Activated naive CD4-positive, alpha-beta T cell treated with anti-CD3 and anti-CD28 coated beads, Interleukin-2, amount 10 ng/mL, durations not matched to agents 7 days and 5 days (primary cell): ENCODE results near the gene CHD5.
A peak's percentile ranks its signal among the peaks of the same experiment; 100 is the strongest.

Experiments
- CTCF ChIA-PET: fragments of 350-600 bp; sonication (Branson Sonifier 250); formaldehyde crosslinking; loops from one replicate; lab custom pipeline; 2021; ENCODE audit warnings: antibody characterized with exemption; lab: Charles Lee
- DNase-seq: peaks from one replicate; pipeline ENCODE4 v3.0.0-alpha.2; 2020
- H3K27ac Mint-ChIP-seq: one replicate; pipeline ENCODE4 v1.8.0; 2021; ENCODE audit warnings: mild to moderate bottlenecking, moderate library complexity, mixed read lengths
- H3K27me3 Mint-ChIP-seq: one replicate; pipeline ENCODE4 v1.8.0; 2021; ENCODE audit warnings: mild to moderate bottlenecking, mixed read lengths
- H3K36me3 Mint-ChIP-seq: one replicate; pipeline ENCODE4 v1.8.0; 2021; ENCODE audit warnings: mixed read lengths
- H3K4me1 Mint-ChIP-seq: one replicate; pipeline ENCODE4 v1.8.0; 2021; ENCODE audit warnings: mixed read lengths
- H3K4me3 Mint-ChIP-seq: one replicate; pipeline ENCODE4 v1.8.0; 2021; ENCODE audit warnings: mild to moderate bottlenecking, moderate library complexity, mixed read lengths
- H3K9me3 Mint-ChIP-seq: one replicate; pipeline ENCODE4 v1.8.0; 2021; ENCODE audit warnings: mixed read lengths

Gene CHD5

DNA sequence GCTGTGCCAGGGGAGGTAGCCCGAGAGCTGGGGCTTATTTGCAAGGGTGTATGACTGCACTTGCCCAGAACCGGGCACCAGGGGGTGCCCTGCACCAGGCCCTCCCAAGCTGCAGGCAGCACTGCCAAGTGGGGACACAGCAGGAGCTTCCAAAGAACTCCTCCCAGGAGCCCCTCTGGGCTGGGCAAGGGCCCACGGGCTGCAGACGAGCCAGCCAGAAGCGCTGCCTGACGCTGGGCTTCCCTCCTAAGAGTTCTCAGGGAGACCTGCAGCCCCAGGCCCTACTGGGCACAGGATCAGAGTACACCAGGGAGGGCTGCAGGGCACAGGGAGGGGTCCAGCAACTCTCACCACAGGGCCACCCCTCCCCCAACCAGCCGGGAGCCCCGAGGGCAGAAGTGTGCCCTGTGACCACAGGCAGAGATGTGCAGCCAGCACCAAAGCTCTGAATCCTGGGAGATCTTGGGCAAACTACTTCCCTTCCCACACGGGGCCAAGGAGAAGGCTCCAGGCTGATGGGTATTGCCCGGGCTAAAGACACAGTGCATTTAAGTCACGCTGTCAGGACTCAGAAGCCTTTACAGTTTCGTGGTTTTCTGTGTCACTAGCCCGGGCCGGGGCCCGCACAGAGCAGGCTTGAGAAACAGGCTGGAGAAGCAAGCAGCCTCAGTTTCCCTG is 71.0 kb downstream of the CHD5 start:
- Mint-ChIP-seq H3K27ac (no peak overlapping the region), H3K36me3 (no peaks in the 10 kb centered on the region), H3K27me3 (peaks cover 46% of the 10 kb centered on the region), H3K9me3 (peaks cover 4% of the 10 kb centered on the region), H3K4me3 (no peak overlapping the region), H3K4me1 (no peaks in the 10 kb centered on the region)
- peak; percentile 55 for DNase-seq
- CTCF ChIA-PET: interaction anchor here (0.5 to 1.6 kb wide), 3 partner anchors 134 to 411 kb away, joined by 3 to 6 read pairs (median 3); no protein-coding TSS in a partner anchor

DNA sequence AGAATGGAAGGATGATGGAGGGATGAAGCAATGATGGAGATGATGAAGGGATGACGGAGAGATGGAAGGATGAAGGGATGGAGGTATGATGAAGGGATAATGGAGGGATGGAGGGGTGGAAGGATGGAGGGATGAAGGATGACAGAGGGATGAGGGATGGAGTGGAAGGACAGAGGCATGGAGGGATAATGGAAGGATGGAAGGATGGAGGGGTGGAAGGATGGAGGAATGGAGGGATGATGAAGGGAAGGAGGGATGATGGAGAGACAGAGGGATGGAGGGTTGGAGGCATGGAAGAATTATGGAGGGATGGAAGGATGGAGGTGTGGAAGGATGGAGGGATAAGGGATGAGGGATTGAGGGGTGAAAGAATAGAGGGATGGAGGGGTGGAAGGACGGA is 71.6 kb downstream of the CHD5 start:
- Mint-ChIP-seq H3K27ac (no peak overlapping the region), H3K36me3 (no peaks in the 10 kb centered on the region), H3K9me3 (peaks cover 4% of the 10 kb centered on the region), H3K27me3 (peaks cover 45% of the 10 kb centered on the region), H3K4me3 (no peak overlapping the region), H3K4me1 (no peaks in the 10 kb centered on the region)
- CTCF ChIA-PET: interaction anchor here (1.4 to 1.6 kb wide), 2 partner anchors 134 to 137 kb away, joined by 3 to 6 read pairs; no protein-coding TSS in a partner anchor
- no peak for DNase-seq

DNA sequence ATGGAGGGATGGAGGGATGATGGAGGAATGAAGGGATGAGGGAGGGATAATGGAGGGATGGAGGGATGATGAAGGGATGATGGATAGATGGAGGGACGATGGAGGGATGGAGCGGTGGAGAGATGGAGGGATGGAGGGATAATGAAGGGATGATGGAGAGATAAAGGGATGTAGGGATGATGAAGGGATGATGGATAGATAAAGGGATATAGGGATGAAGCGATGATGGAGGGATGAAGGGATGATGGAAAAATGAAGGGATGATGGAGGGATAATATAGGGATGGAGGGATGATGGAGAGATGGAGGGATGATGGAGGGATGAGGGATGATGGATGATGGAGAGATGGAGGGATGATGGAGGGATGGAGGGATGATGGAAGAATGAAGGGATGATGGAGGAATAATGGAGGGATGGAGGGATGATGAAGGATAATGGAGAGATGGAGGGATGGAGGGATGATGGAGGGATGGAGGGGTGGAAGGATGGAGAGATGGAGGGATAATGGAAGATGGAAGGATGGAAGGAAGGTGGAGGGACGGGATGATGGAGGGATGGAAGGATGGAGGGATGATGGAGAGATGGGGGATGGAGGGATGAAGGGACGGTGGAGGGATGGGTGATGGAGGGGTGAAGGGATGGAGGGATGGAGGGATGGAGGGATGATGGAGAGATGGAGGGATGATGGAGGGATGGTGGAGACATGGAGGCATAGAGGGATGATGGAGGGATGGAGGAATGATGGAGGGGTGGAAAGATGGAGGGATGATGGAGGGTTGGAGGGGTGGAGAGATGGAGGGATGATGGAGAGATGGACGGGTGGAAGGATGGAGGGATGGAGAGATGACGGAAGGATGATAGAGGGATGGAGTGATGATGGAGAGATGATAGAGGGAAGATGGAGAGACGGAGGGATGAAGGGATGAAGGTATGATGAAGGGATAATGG is 72.4 kb downstream of the CHD5 start:
- no peaks in the 10 kb centered on the region for H3K4me1 Mint-ChIP-seq
- CTCF ChIA-PET: no interaction called here
- no peaks in the 10 kb centered on the region for H3K36me3 Mint-ChIP-seq
- peaks cover 39% of the 10 kb centered on the region for H3K27me3 Mint-ChIP-seq
- no peak for DNase-seq
- H3K9me3 Mint-ChIP-seq: peaks cover 4% of the 10 kb centered on the region
- H3K4me3 Mint-ChIP-seq: no peak overlapping the region
- no peak overlapping the region for H3K27ac Mint-ChIP-seq

DNA sequence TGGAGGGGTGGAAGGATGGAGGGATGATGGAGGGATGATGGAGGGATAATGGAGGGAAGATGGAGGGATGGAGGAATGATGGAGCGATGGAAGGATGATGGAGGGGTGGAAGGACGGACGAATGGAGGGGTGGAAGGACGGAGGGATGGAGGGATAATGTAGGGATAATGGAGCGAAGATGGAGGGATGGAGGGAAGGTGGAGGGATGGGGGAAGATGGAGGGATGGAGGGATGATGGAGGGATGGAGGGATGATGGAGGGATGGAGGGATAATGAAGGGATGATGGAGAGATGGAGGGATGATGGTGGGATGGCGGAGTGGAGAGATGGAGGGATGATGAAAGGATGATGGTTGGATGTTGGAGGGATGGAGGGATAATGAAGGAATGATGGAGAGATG is 73.1 kb downstream of the CHD5 start:
- Mint-ChIP-seq H3K27ac (no peak overlapping the region), H3K4me1 (no peaks in the 10 kb centered on the region), H3K36me3 (no peaks in the 10 kb centered on the region), H3K4me3 (no peak overlapping the region), H3K27me3 (peaks cover 36% of the 10 kb centered on the region), H3K9me3 (peaks cover 4% of the 10 kb centered on the region)
- CTCF ChIA-PET: no interaction called here
- DNase-seq: no peak

DNA sequence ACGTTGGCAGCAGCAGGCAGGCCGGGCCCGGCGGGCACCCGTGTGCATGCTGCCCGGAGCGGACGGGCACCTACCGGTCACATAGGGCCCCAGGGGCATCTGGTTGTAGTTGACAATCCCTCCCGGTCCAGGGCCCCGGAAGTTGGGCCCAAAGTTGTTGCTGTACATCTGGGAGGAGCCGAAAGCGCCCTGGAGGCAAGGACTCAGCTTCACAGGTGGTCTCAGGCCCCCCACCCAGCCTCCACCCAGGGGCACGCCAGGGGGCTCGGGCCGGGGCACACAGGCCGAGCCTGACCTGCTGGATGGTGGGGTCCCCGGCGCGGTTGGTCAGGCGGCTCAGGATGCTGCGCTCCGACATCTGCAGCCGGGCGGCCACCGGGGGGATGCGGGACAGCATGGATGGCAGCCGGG is 73.8 kb downstream of the CHD5 start:
- CTCF ChIA-PET: no interaction called here
- peaks cover 4% of the 10 kb centered on the region for H3K9me3 Mint-ChIP-seq
- no peaks in the 10 kb centered on the region for H3K36me3 Mint-ChIP-seq
- H3K27me3 Mint-ChIP-seq: peaks cover 30% of the 10 kb centered on the region
- DNase-seq: no peak
- H3K27ac Mint-ChIP-seq: no peak overlapping the region
- no peaks in the 10 kb centered on the region for H3K4me1 Mint-ChIP-seq
- H3K4me3 Mint-ChIP-seq: no peak overlapping the region

DNA sequence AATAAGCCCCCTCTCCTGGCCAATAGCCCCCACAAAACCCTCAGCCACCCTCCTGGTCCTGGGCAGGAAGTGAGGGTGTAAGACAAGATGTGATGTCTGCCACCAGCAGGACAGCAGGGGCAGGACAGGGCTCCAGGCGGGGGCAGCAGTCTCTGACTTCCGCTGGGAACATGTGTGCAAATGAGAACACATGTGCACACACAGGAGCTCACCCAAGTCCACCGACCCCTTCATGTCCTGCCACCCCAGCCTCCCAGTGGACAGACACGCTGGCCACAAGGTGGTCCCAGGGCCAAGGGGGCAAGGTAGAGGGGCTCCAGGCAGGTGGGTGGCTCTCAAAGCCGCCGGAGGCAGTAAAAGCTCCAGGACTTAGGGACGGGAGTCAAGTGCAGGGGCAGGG is 74.4 kb downstream of the CHD5 start:
- no peak overlapping the region for H3K4me3 Mint-ChIP-seq
- no peak overlapping the region for H3K27ac Mint-ChIP-seq
- peaks cover 32% of the 10 kb centered on the region for H3K27me3 Mint-ChIP-seq
- no peak for DNase-seq
- no peaks in the 10 kb centered on the region for H3K36me3 Mint-ChIP-seq
- CTCF ChIA-PET: no interaction called here
- H3K9me3 Mint-ChIP-seq: peaks cover 4% of the 10 kb centered on the region
- no peaks in the 10 kb centered on the region for H3K4me1 Mint-ChIP-seq

DNA sequence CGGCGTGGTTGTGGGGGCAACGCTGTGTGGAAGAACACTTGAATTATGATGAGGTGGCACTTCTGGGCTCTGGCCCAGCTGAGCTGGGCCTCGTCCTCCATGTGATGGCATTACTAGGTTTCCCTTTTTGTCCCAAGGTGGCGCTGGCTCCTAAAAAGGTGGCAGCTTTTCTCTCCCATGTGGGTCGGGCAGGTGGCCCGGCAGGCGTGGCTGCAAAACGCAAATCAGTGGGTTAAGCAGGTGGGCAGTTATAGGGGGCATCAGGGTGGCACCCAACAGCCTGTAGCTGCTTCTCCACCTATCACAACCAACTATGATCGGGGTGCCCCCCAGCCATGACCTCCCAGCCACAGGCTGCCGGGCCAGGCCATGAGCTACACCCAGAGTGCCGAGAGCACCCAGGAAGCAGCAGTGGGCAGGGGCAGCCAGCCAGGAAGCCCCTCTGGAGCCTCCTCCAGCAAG is 74.9 kb downstream of the CHD5 start:
- H3K4me3 Mint-ChIP-seq: no peak overlapping the region
- peaks cover 4% of the 10 kb centered on the region for H3K9me3 Mint-ChIP-seq
- CTCF ChIA-PET: no interaction called here
- H3K4me1 Mint-ChIP-seq: no peaks in the 10 kb centered on the region
- DNase-seq: no peak
- no peak overlapping the region for H3K27ac Mint-ChIP-seq
- H3K36me3 Mint-ChIP-seq: no peaks in the 10 kb centered on the region
- H3K27me3 Mint-ChIP-seq: peaks cover 32% of the 10 kb centered on the region

DNA sequence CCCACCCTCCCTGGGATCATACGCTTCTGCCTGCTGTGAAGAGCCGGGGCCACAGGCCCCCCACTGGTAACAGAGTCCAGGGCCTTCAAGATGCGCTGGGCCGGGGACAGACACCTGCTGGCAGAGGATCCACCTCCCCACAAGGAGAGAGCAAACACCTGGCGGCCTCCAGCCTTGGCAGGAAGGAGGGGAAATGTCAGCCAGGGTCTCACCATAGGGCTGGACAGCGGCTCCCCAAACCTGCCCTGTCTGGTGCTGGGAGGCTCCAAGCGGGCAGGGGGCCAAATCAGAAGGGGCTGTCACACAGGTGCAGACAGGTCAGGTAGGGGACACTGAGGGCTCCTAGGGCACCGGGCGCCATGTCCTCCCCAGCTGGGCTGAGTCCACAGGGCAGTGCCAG is 75.5 kb downstream of the CHD5 start:
- Mint-ChIP-seq H3K9me3 (peaks cover 4% of the 10 kb centered on the region), H3K36me3 (no peaks in the 10 kb centered on the region), H3K27ac (no peak overlapping the region), H3K27me3 (peaks cover 32% of the 10 kb centered on the region), H3K4me3 (no peak overlapping the region), H3K4me1 (no peaks in the 10 kb centered on the region)
- DNase-seq: no peak
- CTCF ChIA-PET: no interaction called here

DNA sequence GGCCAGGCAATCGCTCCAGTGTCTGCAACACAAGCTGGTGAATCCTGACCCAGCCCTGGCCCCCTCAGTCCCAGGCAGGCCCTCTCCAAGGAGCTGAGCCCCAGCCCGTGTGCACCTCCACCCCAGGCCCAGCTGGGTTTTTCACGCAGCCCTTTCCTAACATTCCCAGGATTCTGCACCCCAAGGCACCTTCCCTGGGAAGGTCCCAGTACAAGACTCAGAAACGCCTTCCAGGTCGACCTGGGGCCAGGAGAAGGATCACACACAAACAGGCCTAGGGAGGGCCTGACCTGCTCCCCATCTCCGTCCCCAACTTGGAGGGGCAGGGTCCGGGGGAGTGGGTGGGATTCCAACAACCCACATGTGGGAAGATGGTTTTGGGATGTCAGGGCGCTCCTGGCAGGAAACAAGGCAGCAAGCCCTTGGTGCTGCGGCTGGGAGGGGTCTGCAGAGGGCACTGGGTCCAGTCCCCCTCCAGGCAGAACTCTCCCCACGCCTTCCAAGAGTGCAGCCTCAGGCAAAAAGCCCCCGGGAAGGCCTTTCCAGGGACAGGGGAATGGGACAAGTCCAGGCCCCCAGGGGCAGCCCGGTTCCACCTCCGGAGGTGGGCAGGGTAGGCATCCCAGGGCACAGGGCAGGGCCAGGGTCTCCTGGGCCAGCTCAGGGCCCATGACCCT is 76.1 kb downstream of the CHD5 start:
- H3K36me3 Mint-ChIP-seq: peaks cover 4% of the 10 kb centered on the region
- H3K27ac Mint-ChIP-seq: no peak overlapping the region
- CTCF ChIA-PET: interaction anchor here (1.4 kb wide), 1 partner anchor 9 kb away, joined by 3 read pairs; no protein-coding TSS in a partner anchor
- no peak for DNase-seq
- H3K9me3 Mint-ChIP-seq: peaks cover 4% of the 10 kb centered on the region
- peaks cover 30% of the 10 kb centered on the region for H3K27me3 Mint-ChIP-seq
- H3K4me1 Mint-ChIP-seq: no peaks in the 10 kb centered on the region
- no peak overlapping the region for H3K4me3 Mint-ChIP-seq

DNA sequence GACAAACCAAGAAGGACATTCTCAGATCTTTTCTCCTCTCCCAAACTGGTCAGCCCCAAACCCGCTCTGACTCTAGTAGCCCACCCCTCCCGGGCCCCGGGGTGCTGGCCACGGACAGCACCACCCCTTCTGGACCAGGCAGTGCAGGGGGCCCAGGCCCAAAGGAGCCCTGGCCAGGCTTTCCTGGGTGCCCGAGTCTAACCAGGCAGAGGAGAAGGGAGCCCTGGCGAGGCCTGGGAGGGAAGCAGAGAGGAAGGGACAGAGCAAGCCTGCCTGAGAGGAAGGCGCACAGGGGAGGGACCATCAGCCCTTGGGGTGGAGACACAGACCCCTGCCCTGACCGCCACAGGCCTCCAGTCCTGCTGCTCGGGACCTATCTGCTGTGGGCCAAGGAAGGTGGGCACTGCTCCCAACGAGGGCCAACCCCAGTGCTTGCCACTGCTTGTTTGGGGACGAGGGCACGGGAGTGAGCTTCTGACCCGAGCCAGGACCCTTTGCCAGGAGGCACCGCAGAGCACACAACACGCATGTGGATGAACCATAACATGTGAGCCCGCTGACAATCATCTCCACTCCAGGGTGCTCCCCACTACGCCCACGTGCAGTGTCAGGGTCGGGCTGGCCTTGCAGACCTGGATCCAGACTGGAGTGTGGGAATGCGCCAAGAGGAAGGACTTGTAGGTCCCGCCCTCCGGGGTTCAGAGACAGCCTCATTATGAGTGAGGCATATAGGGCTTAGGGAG is 76.8 kb downstream of the CHD5 start:
- H3K9me3 Mint-ChIP-seq: peaks cover 4% of the 10 kb centered on the region
- no peak overlapping the region for H3K27ac Mint-ChIP-seq
- no peaks in the 10 kb centered on the region for H3K4me1 Mint-ChIP-seq
- no peak overlapping the region for H3K4me3 Mint-ChIP-seq
- H3K27me3 Mint-ChIP-seq: peaks cover 23% of the 10 kb centered on the region
- H3K36me3 Mint-ChIP-seq: peaks cover 8% of the 10 kb centered on the region
- CTCF ChIA-PET: interaction anchor here (1.4 kb wide), 1 partner anchor 9 kb away, joined by 3 read pairs; no protein-coding TSS in a partner anchor
- no peak for DNase-seq

DNA sequence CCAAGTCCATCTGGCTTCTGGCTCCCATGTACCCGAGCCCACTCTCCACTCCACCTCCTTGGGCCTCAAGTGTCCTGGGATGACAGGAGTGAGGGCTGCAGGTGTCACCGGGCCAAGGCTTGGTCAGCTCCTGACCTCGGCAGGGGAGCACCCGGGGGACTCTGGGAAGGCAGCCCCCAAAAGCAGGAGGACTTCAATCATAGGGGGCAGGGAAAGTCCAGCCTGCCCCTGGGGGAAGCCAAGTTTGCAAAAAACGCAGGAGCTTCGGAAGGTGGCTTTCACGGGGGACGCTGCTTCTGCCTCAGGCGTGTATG is 77.6 kb downstream of the CHD5 start:
- no peak for DNase-seq
- Mint-ChIP-seq H3K36me3 (peaks cover 16% of the 10 kb centered on the region), H3K4me1 (no peaks in the 10 kb centered on the region), H3K27me3 (peaks cover 18% of the 10 kb centered on the region), H3K4me3 (no peak overlapping the region), H3K27ac (no peak overlapping the region), H3K9me3 (peaks cover 2% of the 10 kb centered on the region)
- CTCF ChIA-PET: no interaction called here

DNA sequence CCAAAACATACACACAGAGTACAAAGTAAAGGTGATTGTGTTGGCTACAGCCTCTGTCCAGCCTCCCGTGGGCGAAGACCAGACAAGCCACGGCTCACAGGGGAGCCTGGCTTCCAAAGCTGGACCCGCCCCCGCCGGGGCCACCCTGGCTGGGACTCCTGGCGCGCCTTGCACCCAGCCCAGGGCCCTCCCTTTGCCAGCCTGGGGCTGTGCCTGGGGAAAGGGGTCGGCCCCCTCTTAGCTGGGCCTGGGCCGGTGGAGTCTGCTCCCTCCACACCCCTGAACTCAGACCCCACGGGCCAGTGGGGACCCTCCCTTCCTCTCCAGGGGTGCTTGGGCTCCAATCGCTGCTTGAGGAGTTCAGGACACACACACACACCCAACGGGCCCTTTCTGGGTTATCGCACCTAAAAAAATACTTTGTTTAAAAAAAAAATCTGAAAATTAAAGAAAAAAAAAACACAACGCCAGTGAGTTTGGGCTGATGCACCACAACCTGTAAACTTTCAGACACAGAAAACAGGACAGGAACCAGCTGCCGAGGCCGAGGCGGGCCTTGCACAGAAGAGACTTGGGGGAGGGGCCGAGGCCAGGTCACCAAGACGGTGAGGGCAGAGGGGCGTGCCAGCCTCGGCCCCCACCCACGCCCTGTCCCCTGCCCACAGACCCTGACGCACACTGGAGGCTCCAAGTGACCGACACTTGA is 78.1 kb downstream of the CHD5 start:
- no peak overlapping the region for H3K4me3 Mint-ChIP-seq
- H3K9me3 Mint-ChIP-seq: no peaks in the 10 kb centered on the region
- H3K36me3 Mint-ChIP-seq: peaks cover 20% of the 10 kb centered on the region
- H3K4me1 Mint-ChIP-seq: no peaks in the 10 kb centered on the region
- CTCF ChIA-PET: no interaction called here
- H3K27ac Mint-ChIP-seq: peak overlapping the region; percentile 49
- DNase-seq: no peak
- peaks cover 14% of the 10 kb centered on the region for H3K27me3 Mint-ChIP-seq
